GM23338 (cell line): ENCODE measurements around the gene GFPT2.

Source experiments
- EZH2phosphoT487 ChIP-seq: fragments of 200-600 bp; sonication (generic); IDR thresholded peaks from one replicate; pipeline ENCODE4 v1.8.1; 2018; ENCODE audit warnings: antibody characterized with exemption; ENCODE audit not compliant: unreplicated experiment
- POLR2AphosphoS5 ChIP-seq: IDR thresholded peaks from 2 replicates; pipeline ENCODE4 v1.6.1; 2016; ENCODE audit warnings: antibody characterized with exemption, low read depth
- STAT1 ChIP-seq: IDR thresholded peaks from one replicate; pipeline ENCODE4 v1.6.1; 2016; ENCODE audit warnings: antibody characterized with exemption; ENCODE audit not compliant: unreplicated experiment
- TF ChIP-seq, protein P1 (sequence below), 2 experiments: fragments of 200-600 bp in 1 of 2; sonication (generic) in 1 of 2; conservative IDR thresholded peaks; 2 replicates each; pipeline versions ENCODE4 v1.5.1 to v1.6.1; 2016 to 2017; ENCODE audit warnings: antibody characterized with exemption in 2 of 2, low read depth in 2 of 2, mild to moderate bottlenecking in 2 of 2, moderate library complexity in 1 of 2

DNA sequence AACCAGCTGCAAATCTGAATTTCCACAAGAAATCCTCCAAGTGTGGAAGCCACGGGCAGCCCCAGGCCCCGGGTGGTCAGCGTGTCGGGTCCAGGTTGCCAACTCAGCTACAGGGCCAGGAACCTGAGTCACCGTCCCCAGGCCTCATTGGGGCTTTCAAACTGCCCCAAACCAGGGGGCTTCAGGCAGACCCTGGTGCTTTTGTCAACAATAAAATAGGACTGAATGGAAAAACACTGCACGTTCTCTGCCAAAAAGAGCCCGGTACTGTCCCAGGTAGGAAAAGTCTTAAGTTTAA, 24.0 kb downstream of the GFPT2 start:
- TF ChIP-seq POLR2AphosphoS5 (no peak), STAT1 (no peak), EZH2phosphoT487 (no peak)
- TF ChIP-seq, protein P1, sequence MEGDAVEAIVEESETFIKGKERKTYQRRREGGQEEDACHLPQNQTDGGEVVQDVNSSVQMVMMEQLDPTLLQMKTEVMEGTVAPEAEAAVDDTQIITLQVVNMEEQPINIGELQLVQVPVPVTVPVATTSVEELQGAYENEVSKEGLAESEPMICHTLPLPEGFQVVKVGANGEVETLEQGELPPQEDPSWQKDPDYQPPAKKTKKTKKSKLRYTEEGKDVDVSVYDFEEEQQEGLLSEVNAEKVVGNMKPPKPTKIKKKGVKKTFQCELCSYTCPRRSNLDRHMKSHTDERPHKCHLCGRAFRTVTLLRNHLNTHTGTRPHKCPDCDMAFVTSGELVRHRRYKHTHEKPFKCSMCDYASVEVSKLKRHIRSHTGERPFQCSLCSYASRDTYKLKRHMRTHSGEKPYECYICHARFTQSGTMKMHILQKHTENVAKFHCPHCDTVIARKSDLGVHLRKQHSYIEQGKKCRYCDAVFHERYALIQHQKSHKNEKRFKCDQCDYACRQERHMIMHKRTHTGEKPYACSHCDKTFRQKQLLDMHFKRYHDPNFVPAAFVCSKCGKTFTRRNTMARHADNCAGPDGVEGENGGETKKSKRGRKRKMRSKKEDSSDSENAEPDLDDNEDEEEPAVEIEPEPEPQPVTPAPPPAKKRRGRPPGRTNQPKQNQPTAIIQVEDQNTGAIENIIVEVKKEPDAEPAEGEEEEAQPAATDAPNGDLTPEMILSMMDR (conservative IDR thresholded peaks at IDR 0.05; ENCODE audit: low read depth in 2 of 2), result no peak
